Calu3 (cell line): ENCODE data around the gene ZNF574. TPM values are rescaled to one million over a fixed set of nuclear protein-coding genes. Genes with fewer than 3 reads are reported as not detected.

Experiments
- BruUV-seq: library from RNA; stranded (reverse); fragments of 400-500 nt; replicated peaks from 2 replicates; lab custom pipeline; 2021; lab: Mats Ljungman, UMichigan
- CTCF ChIA-PET: fragments of 300-600 bp; sonication (Branson Sonifier 250); formaldehyde crosslinking; loops from one replicate; lab custom pipeline; 2022; ENCODE audit warnings: antibody characterized with exemption; lab: Charles Lee
- DNase-seq: peaks from one replicate; pipeline ENCODE4 v3.0.0; 2022
- H3K27ac Mint-ChIP-seq: one replicate; pipeline ENCODE4 v1.8.0; 2022; ENCODE audit warnings: mixed read lengths; ENCODE audit not compliant: unreplicated experiment
- H3K27me3 Mint-ChIP-seq: one replicate; pipeline ENCODE4 v1.8.0; 2022; ENCODE audit warnings: mixed read lengths; ENCODE audit not compliant: unreplicated experiment
- H3K36me3 Mint-ChIP-seq: one replicate; pipeline ENCODE4 v1.8.0; 2022; ENCODE audit warnings: mild to moderate bottlenecking, moderate library complexity, mixed read lengths; ENCODE audit not compliant: insufficient read depth, unreplicated experiment
- H3K4me1 Mint-ChIP-seq: one replicate; pipeline ENCODE4 v1.8.0; 2022; ENCODE audit warnings: mild to moderate bottlenecking, low read depth, mixed read lengths; ENCODE audit not compliant: unreplicated experiment
- H3K4me3 Mint-ChIP-seq: one replicate; pipeline ENCODE4 v1.8.0; 2022; ENCODE audit warnings: mild to moderate bottlenecking, low read depth, moderate library complexity, mixed read lengths; ENCODE audit not compliant: unreplicated experiment
- H3K9me3 Mint-ChIP-seq: one replicate; pipeline ENCODE4 v1.8.0; 2022; ENCODE audit warnings: low read depth, mixed read lengths; ENCODE audit not compliant: unreplicated experiment
- CTCF ChIP-seq: fragments of 200-600 bp; IDR thresholded peaks from one replicate; pipeline ENCODE4 v1.8.0; 2022; ENCODE audit warnings: antibody characterized with exemption; ENCODE audit not compliant: unreplicated experiment
- intact Hi-C: fragments of 100-400 bp; cut with micrococcal nuclease; formaldehyde crosslinking; loops from one replicate; pipeline ENCODE4 v1.10.0; 2022; ENCODE audit not compliant: unreplicated experiment
- total RNA-seq: library from RNA; stranded (reverse); gene quantifications from 2 replicates; pipeline ENCODE4 v1.2.3, GENCODE V29; 2022

The ZNF574 gene
- total RNA-seq, 1 experiment from 2014 or later, result 22.0 TPM

GRCh38 chr19:42086188-42086736 is 10.3 kb downstream of the ZNF574 start:
- peaks cover 27% of the 10 kb centered on the region for H3K36me3 Mint-ChIP-seq
- intact Hi-C loops, result no loop called here
- no peaks in the 10 kb centered on the region for H3K27me3 Mint-ChIP-seq
- no peak overlapping the region for H3K4me3 Mint-ChIP-seq
- H3K27ac Mint-ChIP-seq, result no peak overlapping the region
- no TSS peak for BruUV-seq
- no peak for TF ChIP-seq CTCF
- H3K9me3 Mint-ChIP-seq, result no peaks in the 10 kb centered on the region
- CTCF ChIA-PET, result no interaction called here
- H3K4me1 Mint-ChIP-seq, result peaks cover 17% of the 10 kb centered on the region
- no peak for DNase-seq

GRCh38 chr19:42086770-42087550 is 11.0 kb downstream of the ZNF574 start:
- Mint-ChIP-seq H3K4me3 (no peak overlapping the region), H3K9me3 (no peaks in the 10 kb centered on the region), H3K36me3 (peaks cover 20% of the 10 kb centered on the region), H3K4me1 (peaks cover 11% of the 10 kb centered on the region), H3K27me3 (no peaks in the 10 kb centered on the region), H3K27ac (no peak overlapping the region)
- intact Hi-C loops, result no loop called here
- BruUV-seq, result no TSS peak
- TF ChIP-seq CTCF, result no peak
- DNase-seq, result no peak
- CTCF ChIA-PET, result no interaction called here

- DNase-seq, result no peak
- H3K4me3 Mint-ChIP-seq, result no peak overlapping the region
- intact Hi-C loops, result no loop called here
Measured at GRCh38 chr19:42088471-42089190, 12.7 kb downstream of the ZNF574 start.

More at GRCh38 chr19:42088471-42089190, 12.7 kb downstream of the ZNF574 start:
- CTCF ChIA-PET, result no interaction called here
- H3K9me3 Mint-ChIP-seq, result no peaks in the 10 kb centered on the region
- H3K36me3 Mint-ChIP-seq, result peaks cover 14% of the 10 kb centered on the region
- TF ChIP-seq CTCF, result no peak
- no peaks in the 10 kb centered on the region for H3K27me3 Mint-ChIP-seq
- BruUV-seq, result no TSS peak
- peaks cover 10% of the 10 kb centered on the region for H3K4me1 Mint-ChIP-seq
- no peak overlapping the region for H3K27ac Mint-ChIP-seq
